RKO (cell line): ENCODE results near the gene SLC38A9.
"Not testable (repeated sequence)": the region's sequence is repeated elsewhere in the genome, so short reads cannot be mapped to it uniquely, and the experiment has no call there.

Experiments used
- DNase-seq: peaks from one replicate; pipeline ENCODE4 v3.0.0-alpha.2; 2016; ENCODE audit warnings: low spot score

The SLC38A9 gene

DNA sequence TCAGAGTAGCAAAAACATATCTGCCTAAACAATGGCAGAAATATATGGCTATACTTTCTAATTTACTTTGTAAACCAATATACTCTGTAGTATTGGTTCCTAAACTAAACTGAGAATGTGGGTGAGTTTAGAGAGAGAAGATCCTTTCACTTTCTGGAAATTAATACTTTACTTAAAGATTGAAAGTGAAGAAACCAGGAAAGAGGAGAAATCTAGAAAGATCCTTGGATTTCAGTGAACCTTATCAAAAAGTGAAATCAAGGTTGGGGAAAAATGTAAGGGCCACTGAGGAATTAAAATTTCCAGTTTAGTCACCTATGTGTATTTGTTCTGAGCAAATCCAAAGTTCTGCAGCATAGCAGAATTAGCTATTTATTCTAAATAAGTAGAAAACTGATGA, 5.9 kb downstream of the SLC38A9 start:
- DNase-seq = no peak

- DNase-seq = no peak
Measured at GRCh38 chr5:55702598-55703345, 9.4 kb downstream of the SLC38A9 start.

DNA sequence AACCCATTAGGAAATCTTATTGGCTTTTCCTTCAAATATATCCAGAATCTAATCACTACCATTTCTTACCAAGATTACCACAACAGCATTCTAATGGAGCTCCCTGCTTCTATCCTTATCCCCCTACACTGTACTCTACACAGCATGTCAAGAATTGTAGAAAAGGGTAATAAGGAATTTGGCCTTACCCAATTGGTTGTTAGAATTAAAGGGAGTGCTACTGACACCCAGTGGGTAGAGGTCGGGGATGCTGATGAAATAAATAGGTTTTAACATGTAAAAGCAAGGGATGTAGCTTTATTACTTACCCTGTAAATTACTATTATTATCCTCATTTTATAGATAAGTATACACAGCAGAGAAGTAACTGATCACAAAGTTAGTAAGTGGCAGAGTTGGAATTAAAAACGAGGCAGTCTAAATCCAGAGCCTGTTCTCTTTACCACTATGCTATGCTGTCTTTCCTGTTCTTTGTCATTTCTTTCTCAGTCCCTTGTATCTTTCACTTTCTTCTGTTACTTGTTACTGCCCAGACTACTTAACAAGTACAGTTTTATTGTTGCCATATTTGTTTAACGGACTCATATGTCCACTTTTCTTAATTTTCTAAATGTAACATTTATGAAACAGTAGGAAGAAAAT, 10.5 kb downstream of the SLC38A9 start:
- DNase-seq = peak; percentile 8

GRCh38 chr5:55700745-55701144, 11.4 kb downstream of the SLC38A9 start:
- DNase-seq = no peak

GRCh38 chr5:55699041-55699688, 13.0 kb downstream of the SLC38A9 start:
- DNase-seq = no peak

DNA sequence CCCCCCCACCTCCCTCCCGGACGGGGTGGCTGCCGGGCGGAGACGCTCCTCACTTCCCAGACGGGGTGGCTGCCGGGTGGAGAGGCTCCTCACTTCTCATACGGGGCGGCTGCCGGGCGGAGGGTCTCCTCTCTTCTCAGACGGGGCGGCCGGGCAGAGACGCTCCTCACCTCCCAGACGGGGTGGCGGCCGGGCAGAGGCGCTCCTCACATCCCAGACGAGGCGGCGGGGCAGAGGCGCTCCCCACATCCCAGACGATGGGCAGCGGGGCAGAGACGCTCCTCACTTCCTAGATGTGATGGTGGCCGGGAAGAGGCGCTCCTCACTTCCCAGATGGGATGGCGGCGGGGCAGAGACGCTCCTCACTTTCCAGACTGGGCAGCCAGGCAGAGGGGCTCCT, 15.4 kb downstream of the SLC38A9 start:
- DNase-seq = not testable (repeated sequence)

GRCh38 chr5:55694152-55694830, 17.8 kb downstream of the SLC38A9 start:
- DNase-seq = peak; percentile 64

DNA sequence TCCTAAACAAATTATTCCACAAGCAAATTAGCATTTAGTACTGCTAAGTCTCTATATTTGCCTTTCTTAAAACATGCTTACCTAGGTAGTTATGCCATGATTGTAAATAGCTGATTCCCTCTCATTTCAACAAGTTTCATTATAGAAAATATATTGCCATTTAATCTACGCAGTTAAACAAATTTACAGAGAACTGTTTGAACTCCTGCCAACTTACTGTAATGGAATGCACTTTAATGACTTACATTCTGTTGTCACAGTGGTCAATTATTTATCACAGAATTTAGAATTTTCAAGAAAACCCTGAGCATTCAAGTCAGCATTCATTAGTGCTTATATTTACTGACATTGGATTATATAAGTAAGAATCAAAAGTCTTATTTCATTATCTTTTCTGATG, 19.6 kb downstream of the SLC38A9 start:
- no peak for DNase-seq

GRCh38 chr5:55692106-55692417, 20.1 kb downstream of the SLC38A9 start:
- no peak for DNase-seq

DNA sequence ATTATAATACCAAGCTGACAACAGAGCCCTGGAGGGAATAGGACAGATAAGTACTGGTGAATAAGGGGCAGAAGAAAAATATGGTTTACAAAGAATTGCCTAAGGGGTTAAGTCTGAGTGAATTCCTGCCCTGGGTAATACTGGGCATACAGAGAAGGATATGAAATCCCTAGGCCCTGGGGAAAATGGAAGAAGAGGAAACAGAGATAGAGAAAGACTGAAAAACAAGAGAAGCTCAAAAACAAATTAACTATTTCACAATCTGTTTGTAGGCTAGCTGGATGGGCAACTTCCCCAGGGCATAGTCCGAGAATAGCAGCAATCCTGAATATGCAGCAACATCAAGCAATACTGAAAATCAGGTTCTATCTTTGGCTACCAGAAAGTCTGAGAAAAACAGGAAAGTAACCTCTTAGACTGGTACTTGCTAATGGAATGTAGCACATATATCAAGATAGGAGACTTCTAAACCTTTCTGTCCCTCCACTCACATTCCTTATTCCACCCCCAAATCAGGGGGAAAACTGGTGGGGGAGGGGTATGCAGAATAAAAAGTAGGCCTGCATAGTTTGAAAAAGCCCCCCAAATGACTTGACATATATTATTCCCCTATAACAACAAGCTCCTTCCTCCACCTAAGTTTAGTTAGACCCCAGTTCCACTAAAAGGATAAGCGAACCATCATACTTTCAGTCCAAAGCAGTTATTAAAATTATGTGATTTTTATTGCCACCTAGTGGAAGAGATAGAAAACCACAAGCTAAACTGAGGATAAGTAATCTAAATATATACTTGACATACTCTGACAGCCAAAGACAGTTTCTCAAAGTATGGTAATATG, 20.6 kb downstream of the SLC38A9 start:
- peak; percentile 68 for DNase-seq

- DNase-seq = no peak
Measured at GRCh38 chr5:55682071-55682470, 30.1 kb downstream of the SLC38A9 start.

DNA sequence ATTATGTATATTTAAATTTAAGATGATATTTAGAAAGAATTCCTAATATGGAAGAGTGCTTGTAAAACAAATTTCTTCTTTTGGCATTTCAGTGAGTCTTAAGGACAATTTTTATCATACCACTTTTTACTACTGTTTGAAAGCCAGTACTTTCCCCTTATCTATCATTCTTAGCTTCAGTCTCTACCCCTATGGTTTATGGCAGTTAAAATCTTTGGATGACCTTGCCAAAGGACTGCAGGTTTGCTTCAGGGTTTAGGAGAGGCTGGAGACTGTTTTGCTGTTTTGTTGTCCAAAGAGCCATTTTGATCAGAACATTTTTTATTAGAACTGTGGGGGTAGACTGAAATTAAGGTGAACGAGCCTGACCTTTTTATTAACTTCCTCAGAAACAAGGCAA, 30.8 kb downstream of the SLC38A9 start:
- no peak for DNase-seq

DNA sequence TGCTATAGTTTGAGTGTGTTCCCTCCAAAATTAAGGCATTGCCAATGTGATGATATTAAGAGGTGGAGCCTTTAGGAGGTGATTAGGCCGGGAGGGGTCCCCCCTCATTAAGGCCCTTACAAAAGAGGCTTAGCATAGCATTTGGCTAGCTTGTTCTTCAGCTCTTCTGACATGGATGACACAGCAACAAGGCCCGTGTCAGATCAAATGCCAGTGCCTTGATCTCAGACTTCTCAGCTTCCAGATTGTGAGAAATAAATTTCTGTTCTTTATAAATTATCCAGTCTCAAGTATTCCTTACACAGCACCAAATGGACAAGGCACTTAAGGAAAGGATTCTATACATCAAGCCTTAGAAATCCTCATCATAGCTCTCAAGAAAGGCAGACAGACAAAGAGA, 31.8 kb downstream of the SLC38A9 start:
- no peak for DNase-seq

DNA sequence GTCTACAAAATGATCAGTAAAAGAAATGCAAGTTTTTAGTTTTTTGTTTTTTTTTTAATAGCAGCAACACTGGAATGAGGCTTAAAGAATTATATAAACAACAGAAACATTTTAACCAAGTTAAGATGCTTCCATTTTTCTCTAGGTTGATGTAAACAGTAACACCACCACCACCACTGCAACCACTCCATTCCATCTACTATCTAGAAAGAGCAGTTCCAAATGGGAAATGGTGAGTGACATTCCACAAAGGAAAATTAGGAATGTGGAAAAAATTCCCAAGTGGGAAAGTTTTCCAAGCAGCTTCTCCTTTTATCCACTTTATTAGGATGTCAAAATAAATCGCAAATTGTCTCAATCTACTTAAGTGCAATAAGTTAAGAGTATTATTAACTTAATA, 32.6 kb downstream of the SLC38A9 start:
- DNase-seq = no peak

- DNase-seq = no peak
Measured at GRCh38 chr5:55675119-55675518, 37.0 kb downstream of the SLC38A9 start.

DNA sequence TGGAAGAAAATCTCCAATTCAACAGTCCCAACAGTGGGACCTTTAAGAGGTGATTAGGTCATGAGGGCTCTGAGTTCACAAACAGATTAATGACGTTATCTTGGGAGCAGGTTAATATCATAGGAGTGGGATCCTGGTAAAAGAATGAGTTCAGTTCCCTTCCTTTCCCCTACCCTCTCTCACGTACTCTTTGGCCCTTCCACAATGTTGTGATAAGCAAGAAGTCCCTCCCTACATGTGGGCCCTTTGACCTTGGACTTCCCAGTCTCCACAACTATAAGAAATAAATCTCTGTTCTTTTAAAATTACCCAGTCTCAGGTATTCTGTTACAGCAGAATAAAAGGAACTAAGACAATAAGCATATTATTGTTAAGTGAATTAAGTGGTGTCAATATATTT, 37.8 kb downstream of the SLC38A9 start:
- no peak for DNase-seq

GRCh38 chr5:55672477-55672911, 39.6 kb downstream of the SLC38A9 start:
- DNase-seq = no peak

- DNase-seq = no peak
Measured at GRCh38 chr5:55671975-55672374, 40.1 kb downstream of the SLC38A9 start.

- peak; percentile 58 for DNase-seq
Measured at GRCh38 chr5:55668356-55668755, 43.8 kb downstream of the SLC38A9 start.

- no peak for DNase-seq
Measured at GRCh38 chr5:55667938-55668337, 44.2 kb downstream of the SLC38A9 start.

DNA sequence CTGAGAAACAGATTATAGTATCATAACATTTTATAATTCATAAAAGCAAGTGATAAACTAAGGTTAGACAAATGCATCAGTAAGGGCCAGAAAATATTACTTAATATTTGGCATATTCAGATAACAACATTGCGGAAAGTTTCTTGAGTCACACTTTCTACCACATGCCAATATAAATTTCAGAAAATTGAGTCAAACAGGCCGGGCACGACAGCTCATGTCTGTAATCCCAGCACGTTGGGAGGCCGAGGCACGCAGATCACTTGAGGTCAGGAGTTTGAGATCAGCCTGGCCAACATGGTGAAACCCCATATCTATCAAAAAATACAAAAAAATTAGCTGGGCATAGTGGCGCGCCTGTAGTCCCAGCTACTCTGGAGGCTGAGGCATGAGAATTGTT, 47.1 kb downstream of the SLC38A9 start:
- DNase-seq = no peak

GRCh38 chr5:55657443-55657842, 54.7 kb downstream of the SLC38A9 start:
- no peak for DNase-seq
